ENCODE data around the gene CCDC85C. TPM values are rescaled to one million over a fixed set of nuclear protein-coding genes. Genes with fewer than 3 reads are reported as not detected.
A peak's percentile ranks its signal among the peaks of the same experiment; 100 is the strongest.

CCDC85C gene
- total RNA-seq, 1 experiment from 2014 or later = 33.2 TPM

- H3K23ac ChIP-seq (ENCODE audit: insufficient read length, low read depth, low read length) = no peak overlapping the region
- no peak overlapping the region for H3K18ac ChIP-seq (ENCODE audit: insufficient read length, low read depth, low read length)
- H3K9me3 ChIP-seq (ENCODE audit: control insufficient read depth, low read depth, low read length) = no peaks in the 10 kb centered on the region
- no peak overlapping the region for H2AFZ ChIP-seq (ENCODE audit: low read length)
- no peak overlapping the region for H3K27ac ChIP-seq (ENCODE audit: insufficient read length, low read depth, low read length)
- H2BK120ac ChIP-seq (ENCODE audit: low read depth, low read length, poor library complexity, severe bottlenecking) = no peak overlapping the region
- no peaks in the 10 kb centered on the region for H3K23me2 ChIP-seq (ENCODE audit: insufficient read length, low read depth, low read length, poor library complexity, severe bottlenecking)
- peaks cover 20% of the 10 kb centered on the region for H3K27me3 Mint-ChIP-seq (ENCODE audit: low read depth)
- H3K36me3 Mint-ChIP-seq (ENCODE audit: insufficient read depth in 1 of 3, low read depth in 3 of 3) = peaks cover 0 to 1% (median 0%) of the 10 kb centered on the region in 3 experiments; a peak in 2 of 7 replicates
- no peak overlapping the region for H4K91ac ChIP-seq (ENCODE audit: insufficient read length, low read depth, low read length)
- H3K79me1 ChIP-seq (ENCODE audit: insufficient read depth, low read depth, low read length, poor library complexity, severe bottlenecking) = no peaks in the 10 kb centered on the region
- no peak overlapping the region for H3K4ac ChIP-seq (ENCODE audit: low read depth, low read length)
- no peak overlapping the region for H4K5ac ChIP-seq (ENCODE audit: insufficient read length, low read depth, low read length)
- H4K8ac ChIP-seq (replicated peaks; ENCODE audit: insufficient read length, low read depth, low read length) = no peak overlapping the region
- DNase-seq = no peak
- TF ChIP-seq, protein P1, sequence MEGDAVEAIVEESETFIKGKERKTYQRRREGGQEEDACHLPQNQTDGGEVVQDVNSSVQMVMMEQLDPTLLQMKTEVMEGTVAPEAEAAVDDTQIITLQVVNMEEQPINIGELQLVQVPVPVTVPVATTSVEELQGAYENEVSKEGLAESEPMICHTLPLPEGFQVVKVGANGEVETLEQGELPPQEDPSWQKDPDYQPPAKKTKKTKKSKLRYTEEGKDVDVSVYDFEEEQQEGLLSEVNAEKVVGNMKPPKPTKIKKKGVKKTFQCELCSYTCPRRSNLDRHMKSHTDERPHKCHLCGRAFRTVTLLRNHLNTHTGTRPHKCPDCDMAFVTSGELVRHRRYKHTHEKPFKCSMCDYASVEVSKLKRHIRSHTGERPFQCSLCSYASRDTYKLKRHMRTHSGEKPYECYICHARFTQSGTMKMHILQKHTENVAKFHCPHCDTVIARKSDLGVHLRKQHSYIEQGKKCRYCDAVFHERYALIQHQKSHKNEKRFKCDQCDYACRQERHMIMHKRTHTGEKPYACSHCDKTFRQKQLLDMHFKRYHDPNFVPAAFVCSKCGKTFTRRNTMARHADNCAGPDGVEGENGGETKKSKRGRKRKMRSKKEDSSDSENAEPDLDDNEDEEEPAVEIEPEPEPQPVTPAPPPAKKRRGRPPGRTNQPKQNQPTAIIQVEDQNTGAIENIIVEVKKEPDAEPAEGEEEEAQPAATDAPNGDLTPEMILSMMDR (conservative IDR thresholded peaks at IDR 0.05) = no peak
- H2BK12ac ChIP-seq (ENCODE audit: insufficient read length, low read depth, low read length) = no peak overlapping the region
- no peaks in the 10 kb centered on the region for H3K27me3 ChIP-seq (ENCODE audit: insufficient read depth, low read length)
- no peak overlapping the region for H3K9ac ChIP-seq (ENCODE audit: extremely low read depth, insufficient read length, low read length)
- H3K14ac ChIP-seq (ENCODE audit: insufficient read depth, low read length) = no peak overlapping the region
- H3K4me1 ChIP-seq (ENCODE audit: insufficient read depth, low read length) = peaks cover 7% of the 10 kb centered on the region; the same call in 1 of the 2 replicates
- H3K9me3 Mint-ChIP-seq = no peaks in the 10 kb centered on the region; a peak in 1 of 5 replicates
- no peak overlapping the region for H2BK20ac ChIP-seq (ENCODE audit: low read depth, low read length, poor library complexity, severe bottlenecking)
- no peaks in the 10 kb centered on the region for H4K20me1 ChIP-seq (ENCODE audit: control insufficient read depth, insufficient read depth, insufficient read length)
- no peak overlapping the region for H3T11ph ChIP-seq (ENCODE audit: low read length)
- no peak overlapping the region for H2BK15ac ChIP-seq (ENCODE audit: low read depth, low read length)
- peaks cover 72 to 87% of the 10 kb centered on the region in 2 experiments for H3K4me1 Mint-ChIP-seq
- no peak overlapping the region for H3K56ac ChIP-seq (ENCODE audit: insufficient read length, low read depth, low read length)
- H2AK5ac ChIP-seq (ENCODE audit: insufficient read length, low read length) = no peak overlapping the region
- H3K4me3 Mint-ChIP-seq = peak overlapping the region in 1 of 2 experiments; percentile 69; a peak in 3 of 5 replicates
- WGBS (ENCODE audit: extremely low coverage, insufficient read length, low lambda C conversion rate) = no CpG with 5 or more reads among the region's 15 CpGs
- H3K4me2 ChIP-seq (ENCODE audit: insufficient read depth, insufficient read length, low read length) = no peak overlapping the region
- H2BK5ac ChIP-seq (ENCODE audit: insufficient read length, low read length) = no peak overlapping the region
- no peaks in the 10 kb centered on the region; the same call in 1 of the 2 replicates for H3K79me2 ChIP-seq (ENCODE audit: insufficient read depth, low read length)
- peak overlapping the region; percentile 83 to 95 (median 94); a peak in 4 of 7 replicates for H3K27ac Mint-ChIP-seq
These were observed 30.4 kb downstream of the CCDC85C start for GRCh38 chr14:99573436-99574098.
